NCI-H82 (cell line): ENCODE measurements around the gene ARG2.
A peak's percentile ranks its signal among the peaks of the same experiment; 100 is the strongest.

Experiments
- DNase-seq: peaks from one replicate; lab custom pipeline; 2025; lab: John Stamatoyannopoulos, UW

The ARG2 gene

DNA sequence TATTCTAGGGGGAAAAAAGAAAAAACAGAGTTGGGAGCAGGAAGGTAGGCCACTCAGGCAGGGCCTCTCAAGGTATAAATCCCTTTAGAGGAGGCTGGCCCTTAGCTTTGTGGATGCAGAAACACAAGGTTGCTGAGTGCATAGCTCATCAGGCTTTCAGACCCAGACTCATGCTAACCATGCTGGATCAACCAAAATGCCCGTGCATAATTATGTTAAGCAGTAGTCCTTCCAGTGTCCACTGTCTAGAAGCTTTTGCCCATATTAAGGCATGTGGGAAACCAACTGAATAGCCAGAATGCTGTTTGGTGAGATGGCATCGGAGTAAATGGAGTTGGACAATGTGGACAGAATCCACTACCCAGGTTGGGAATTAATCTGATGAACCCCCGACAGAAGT lies 18.9 kb downstream of the ARG2 start:
- no peak for DNase-seq

DNA sequence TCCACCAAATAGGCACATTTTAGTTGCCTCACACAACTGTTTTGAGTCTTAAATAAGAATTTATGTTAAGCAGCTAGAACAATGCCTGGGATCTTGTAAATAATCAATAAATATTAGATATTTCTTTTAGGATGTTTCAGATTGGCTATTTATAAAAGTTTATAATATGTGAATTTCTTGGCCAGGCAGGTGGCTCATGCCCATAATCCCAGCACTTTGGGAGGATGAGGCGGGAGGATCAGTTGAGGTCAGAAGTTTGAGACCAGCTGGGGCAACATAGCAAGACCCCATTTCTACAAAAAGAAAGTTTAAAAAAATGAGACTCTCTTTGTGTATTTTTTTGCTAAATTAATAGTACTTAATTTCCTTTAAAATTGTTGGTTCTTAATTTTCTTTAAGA lies 21.8 kb downstream of the ARG2 start:
- no peak for DNase-seq

DNA sequence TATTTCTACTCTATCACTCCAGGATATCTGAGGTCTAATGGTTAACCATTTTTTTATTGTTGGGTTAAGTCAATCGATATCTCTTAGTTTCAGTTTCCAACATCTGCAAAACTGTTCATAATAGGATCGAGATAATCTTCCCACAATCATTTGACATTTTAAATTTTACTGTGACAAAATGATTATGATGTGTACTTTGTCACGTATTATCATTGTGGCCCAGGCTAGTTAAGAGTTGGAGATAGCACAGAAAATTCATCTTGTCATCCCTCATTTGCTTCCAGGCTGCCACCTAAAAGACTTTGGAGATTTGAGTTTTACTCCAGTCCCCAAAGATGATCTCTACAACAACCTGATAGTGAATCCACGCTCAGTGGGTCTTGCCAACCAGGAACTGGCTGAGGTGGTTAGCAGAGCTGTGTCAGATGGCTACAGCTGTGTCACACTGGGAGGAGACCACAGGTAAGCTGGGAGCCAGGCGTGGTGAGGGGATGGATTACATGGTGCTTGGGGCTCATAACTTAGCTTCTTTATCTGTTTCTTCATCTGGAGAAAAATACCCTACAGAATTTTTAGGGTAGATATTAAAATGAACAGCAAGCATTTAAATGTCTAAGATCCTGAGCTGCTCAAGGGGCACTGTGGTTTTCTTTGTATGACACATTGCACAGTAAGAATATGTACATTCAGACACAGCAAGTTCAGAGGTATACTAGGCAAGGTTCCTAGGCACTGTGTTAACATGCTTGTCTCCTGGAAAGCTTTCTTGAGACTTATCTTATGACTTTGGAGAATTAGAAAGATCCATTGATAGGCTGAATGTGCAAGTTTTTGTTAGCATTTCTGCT lies 22.4 kb downstream of the ARG2 start:
- no peak for DNase-seq

DNA sequence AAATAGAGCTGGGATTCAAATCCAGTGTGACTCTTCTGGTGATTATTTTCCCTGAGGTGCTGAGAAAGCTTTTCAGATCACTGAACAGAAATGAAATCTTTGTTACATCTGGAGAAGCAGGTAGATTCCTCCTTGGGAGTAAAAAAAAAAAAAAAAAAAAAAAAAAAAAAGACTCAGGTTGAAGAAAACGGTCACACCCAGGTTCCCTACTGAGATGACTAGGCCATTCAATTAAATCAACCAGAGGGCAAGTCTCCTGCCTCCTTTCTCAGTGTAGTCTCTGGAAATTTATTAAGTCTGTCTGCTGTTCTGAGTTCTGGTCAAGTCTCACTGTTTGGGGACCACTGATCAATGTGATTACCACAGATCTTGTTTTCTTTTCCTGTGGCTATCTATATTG lies 24.0 kb downstream of the ARG2 start:
- no peak for DNase-seq

DNA sequence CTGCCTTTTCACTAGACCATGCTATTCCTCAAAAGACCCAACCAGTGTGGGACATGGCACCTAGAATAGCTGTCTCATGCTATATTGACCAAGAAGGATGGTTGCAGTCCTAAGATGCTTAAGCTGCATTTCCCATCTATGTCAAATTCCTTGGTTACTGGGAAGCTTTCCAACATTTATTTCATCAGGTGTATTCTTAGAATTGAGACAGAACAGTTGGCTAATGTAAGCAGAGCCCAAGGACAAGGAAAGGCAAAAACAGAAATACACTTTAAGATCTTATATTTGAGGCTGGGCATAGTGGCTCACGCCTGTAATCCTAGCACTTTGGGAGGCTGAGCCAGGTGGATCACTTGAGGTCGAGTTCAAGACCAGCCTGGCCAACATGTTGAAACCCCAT lies 24.7 kb downstream of the ARG2 start:
- no peak for DNase-seq

DNA sequence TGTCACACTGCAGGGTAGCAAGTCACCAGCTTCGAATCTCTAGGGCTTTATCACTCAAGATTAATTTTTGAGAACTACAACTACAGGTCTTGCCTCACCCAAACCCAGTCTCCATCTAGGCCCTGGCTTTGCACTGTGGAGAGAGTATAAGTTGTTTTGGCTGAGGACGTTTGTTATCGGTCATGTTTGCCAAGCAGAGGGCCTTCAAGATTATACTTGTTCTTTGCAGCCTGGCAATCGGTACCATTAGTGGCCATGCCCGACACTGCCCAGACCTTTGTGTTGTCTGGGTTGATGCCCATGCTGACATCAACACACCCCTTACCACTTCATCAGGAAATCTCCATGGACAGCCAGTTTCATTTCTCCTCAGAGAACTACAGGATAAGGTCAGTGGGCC lies 25.7 kb downstream of the ARG2 start:
- no peak for DNase-seq

DNA sequence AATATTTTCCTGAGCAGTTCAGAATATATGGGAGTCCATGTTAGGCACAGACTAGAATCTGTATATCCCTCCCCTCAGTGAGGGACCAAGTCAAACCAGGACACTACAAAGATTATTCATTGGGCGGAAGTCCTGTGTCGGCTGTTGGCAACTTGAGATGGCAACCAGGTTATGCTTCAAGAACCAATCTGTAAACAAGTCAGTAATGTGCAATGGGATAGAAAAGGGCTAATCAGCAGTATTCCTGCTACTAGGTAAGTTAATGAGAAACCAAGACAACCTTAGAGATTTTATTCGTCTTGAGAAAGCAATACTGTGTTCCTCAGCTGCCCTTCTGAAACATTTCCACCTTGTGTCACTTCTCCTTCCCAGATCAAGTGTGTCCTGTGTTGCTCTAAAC lies 26.4 kb downstream of the ARG2 start:
- DNase-seq, result no peak

DNA sequence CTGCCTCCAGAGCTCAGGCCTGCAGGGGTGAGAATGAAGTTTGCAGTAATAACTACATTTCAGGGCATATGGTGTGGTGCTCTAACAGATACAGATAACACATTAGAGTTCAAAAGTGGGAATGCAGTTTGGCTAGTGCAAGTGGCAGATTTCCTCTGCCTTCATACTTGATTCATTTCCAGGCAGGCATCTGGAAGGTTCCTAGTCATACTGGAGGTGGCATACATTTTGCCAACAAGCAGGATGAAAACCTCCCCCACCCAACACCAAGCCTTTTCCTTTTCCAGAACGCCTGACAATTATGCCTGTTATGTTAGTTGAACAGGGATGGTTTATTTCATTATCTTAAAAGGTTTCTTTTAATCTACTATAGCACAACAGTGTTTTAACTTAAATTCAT lies 30.4 kb downstream of the ARG2 start:
- no peak for DNase-seq

DNA sequence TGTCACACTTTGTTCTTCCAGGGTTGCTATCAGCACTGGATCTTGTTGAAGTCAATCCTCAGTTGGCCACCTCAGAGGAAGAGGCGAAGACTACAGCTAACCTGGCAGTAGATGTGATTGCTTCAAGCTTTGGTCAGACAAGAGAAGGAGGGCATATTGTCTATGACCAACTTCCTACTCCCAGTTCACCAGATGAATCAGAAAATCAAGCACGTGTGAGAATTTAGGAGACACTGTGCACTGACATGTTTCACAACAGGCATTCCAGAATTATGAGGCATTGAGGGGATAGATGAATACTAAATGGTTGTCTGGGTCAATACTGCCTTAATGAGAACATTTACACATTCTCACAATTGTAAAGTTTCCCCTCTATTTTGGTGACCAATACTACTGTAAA lies 31.0 kb downstream of the ARG2 start:
- no peak for DNase-seq

DNA sequence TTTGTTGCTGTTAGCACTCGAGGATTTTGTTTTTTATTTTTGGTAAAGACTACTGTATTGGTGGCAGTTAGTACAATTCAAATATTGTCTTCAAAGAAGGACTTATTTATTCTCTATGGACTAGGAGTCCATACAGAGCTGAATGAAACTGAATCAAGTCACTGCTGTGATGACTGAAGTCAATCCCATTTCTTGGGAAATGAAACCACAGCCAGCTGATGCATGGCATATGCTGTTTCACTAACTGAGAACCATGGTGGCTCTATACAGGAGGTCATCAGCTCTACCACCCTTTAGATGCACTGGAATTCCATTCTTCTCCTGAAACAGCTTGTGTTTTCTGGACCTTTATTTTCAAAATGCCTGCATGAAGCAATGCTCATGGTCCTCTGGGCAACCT lies 32.5 kb downstream of the ARG2 start:
- no peak for DNase-seq

DNA sequence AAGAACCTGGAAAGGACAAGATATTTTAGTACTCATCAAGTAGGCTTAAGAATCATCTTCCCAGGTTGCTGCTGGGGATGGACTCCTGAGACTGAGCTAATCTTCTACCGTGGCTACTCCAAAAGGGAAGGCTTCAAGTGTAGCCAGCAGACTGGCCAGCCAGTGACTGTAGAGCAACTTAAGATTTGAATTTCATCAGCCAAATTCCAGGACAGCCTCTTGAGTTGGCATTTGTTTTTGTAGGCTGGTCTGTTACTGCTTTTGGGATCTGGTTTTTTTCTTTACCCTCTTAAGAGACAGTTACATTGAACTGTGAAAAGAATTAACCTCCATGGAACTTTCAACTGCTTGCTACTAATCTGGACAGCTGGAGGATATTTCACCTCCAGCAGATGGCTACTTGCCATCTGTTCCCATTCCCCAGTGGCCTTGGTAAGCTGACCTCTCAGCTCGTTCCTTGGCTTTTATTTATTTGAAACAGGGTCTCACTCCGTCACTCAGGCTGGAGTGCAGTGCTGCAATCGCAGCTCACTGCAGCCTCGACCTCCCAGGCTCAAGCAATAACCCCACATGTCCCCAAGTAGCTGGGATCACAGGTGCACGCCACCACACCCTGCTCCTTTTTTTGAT lies 34.0 kb downstream of the ARG2 start:
- peak; percentile 86 for DNase-seq

DNA sequence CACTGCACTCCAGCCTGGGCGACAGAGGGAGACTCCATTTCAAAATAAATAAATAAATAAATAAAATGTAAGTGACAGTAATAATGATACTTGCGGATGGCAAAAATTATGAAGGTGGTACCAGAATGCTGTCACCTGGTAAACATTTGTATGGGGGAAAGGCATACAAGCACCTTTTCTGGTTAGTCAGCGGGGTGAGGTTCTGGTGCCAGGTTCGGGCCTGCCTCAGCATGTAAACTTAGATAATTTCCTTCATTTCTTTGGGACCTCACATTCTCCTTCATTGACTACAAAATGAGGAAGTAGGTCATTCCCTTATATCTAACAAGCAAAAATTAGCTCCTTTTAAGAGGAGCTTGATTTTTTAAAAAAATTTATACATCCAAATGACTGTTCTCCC lies 43.9 kb downstream of the ARG2 start:
- DNase-seq, result no peak

DNA sequence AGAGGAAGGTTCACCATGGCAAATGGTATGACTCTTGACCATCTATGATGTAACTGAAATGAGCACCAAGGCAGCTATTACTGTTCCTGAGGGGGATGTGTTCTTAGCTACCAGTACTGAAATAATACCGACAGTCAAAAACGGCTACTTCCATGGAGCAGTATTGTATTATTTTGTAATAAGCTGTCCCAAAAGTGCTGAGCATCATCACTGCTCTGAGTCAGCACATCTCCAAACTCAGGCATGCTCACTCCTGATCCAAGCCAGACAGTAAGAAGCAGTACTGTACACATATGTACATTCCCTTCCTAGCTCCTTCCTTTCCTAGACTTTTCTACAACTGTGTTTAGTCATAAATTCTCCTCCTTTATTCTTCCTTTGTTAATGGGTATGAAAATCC lies 46.1 kb downstream of the ARG2 start:
- DNase-seq, result no peak

DNA sequence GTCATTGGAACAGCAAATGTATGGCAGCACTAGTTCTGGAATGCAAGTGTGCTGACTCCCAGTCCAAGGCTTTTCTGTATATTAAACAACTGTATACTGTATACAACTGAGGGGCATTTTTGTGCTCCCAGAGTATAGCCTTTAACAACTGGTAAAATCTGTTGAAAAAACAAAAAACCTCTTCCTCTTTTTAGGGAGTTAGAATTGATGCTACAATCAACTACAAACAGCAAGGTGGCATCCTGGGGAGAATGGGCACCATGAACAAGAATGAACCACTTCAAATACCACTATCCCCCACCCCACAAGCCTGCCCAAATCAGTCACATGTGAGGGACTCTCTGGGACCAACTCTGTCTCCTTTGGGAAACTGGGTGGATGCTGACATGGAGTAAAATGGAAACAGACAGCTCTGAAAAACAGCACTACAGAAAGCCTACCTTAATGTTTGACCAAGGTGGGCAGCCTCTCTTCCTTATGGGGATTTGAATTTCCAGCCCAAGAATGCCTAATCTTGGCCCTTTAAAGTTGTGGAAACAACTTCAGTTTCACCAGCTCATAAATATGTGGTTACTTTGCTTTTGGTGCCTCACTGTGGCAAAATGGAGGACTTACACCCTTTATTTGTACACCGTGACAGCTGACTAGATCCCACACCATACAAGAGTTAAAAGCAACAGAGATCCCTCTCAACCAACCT lies 47.2 kb downstream of the ARG2 start:
- peak; percentile 52 for DNase-seq

DNA sequence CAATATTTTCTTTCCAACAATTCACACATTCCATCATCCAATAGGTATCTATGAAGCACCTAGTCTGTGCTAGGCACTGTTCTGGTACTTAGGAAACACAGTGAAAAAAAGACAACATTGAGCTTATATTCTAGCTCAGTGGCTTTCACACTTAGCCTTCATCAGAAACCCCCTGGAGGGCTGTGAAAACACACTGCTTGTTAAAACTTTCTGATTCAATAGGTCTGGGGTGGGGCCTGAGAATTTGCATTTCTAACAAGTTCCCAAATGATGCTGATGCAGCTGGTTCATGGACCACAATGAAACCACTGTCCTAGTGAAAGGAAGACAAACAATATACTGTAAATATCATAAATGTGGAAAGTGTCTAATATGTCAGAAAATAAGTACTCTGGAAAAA lies 48.8 kb downstream of the ARG2 start:
- DNase-seq, result no peak

DNA sequence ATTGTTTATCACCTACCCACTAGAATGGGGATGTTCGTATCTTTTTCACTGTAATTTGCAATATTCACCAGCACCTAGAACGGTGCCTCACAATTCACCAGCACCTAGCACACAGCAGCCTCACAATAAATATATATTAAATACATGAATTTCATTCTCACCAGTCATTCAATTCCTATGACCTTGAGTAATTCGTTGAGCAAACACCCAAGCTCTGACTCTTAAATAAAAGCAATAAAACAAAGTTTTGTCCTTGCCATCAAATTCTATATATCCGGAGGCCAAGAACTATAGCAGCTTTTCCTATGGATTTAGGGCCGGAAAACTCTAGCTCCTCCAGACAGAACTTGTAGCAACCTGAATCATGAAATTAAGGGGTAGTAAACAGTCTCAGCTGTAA lies 53.7 kb downstream of the ARG2 start:
- DNase-seq, result no peak

DNA sequence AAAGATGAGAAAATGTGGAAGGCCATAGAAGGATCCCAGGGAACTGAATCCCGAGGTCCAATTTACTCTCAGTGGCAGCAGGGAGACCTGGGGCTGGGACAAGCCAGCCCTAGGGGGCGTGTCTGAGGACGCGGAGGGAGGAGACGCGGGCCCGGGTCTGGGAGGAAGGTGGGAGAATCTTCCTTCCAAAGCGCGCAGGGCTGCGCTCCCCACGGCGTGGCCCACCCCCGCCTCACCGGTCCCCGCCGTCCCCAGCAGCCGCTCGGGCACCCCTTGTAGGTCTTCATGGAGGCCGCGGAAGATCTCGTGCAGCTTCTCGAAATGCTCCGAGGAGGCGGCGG lies 54.4 kb downstream of the ARG2 start:
- DNase-seq, result peak; percentile 84

DNA sequence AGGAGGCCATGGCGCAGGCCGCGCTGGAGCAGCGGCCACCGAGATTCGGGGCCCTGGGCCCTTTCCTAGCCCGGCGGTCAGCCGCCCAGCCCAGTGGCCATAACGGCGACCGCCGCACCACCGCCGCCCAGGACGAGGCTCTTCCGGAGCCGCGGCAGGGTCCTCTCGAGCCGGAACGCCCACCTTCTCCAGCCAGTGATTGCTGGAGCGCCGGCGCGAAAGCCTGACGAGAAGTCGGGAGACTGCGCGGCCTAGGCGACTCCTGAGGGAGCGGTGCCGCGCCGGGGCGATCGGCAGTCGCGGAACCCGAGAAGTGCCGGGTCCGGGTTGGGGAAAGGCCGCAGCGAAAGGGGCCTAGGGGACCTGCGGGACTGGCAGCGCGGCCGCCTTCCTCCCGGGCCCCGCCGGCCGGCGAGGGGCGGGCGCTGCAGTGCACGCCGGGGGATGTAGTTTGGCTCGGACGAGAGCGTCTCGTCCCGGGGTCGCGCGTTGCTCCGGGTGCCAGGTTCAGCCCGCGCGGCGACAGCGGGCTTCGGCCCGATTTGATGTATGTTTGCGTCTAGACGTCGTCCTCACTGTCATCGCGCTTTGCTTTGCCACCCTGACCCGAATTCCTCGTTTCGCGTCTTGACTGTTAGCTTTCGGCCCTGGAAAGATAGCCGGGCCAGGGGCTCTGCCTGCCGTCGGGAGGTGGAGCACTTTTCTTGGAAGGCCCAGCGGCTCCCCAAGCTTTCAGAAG lies 54.9 kb downstream of the ARG2 start, which contains the start of gene VTI1B:
Gene VTI1B (minus strand): TSS at position 153 of the 739 bp plus-strand sequence. CDS start 143 bp downstream, at position 10.
- DNase-seq, result peak; percentile 77

DNA sequence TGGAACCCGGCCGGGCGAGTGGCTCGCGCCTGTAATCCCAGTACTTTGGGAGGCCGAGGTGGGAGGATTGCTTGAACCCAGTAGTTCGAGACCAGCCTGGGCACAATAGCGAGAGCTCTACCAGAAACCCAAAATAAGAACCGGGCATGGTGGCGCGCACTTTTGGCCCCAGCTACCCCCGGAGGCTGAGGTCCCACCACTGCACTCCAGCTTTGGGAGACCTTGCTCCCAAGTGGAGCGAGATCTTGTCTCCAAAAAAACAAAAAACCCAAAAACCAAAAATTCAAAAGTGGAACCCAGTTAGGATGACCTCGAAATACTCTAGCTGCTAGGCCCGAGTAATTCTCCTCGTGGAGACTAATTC lies 55.5 kb downstream of the ARG2 start:
- DNase-seq, result no peak

DNA sequence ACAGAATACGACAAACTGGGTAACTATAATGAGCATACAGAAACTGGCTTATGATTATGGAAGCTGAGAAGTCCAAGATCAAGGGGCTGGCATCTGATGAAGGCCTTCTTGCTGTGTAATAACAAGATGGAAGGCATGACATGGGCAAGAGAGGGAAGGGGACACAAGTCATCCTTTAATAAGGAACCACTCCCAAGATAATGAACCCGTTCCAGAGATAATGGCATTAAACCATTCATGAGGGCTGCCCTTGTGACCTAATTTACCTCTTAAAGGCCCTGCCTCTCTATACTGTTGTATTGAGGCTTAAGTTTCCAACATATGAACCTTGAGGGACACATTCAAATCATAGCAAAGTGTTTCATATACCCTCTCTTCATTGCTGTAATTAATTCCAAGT lies 59.3 kb downstream of the ARG2 start:
- no peak for DNase-seq

DNA sequence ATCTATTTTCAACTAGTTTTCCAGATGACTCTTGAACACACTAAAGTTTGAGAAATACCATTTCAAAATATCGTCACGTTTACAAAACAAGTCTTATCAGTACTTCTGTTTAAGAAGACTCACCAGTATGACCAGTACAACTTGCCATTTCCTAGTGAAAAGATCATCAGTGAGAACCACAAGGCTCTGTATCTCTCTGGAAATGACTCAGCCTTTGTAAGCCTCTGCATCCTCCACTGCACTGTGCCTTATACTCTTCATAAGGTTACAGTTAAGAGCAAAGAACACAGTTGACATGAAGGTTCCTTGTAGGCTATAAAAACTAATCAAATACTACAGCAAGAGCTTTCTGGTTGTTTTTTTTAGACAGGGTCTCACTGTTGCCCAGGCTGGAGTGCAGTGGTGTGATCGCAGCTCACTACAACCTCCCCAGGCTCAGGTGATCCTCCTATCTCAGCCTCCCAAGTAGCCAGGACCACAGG lies 60.4 kb downstream of the ARG2 start:
- DNase-seq, result no peak

DNA sequence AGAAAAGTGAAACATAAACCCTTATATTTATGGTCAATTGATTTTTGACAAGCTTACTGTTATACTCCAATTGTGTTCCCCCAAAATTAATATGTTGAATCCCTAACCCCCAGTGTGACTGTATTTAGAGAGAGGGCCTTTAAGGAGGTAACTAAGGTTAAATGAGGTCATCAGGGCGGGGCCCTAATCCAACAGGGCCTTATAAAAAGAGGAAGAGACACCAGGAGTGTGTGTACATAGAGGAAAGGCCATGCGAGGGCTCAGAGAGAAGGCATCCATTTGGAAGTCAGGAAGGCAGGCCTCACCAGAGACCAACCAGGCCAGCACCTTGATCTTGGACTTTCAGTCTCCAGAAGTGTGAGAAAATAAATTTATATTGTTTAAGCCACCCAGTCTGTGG lies 61.2 kb downstream of the ARG2 start:
- DNase-seq, result no peak
